Activated CD8-positive, alpha-beta memory T cell treated with anti-CD3 and anti-CD28 coated beads for 4 hours (primary cell): Measurements from ENCODE around the gene DCDC1.
"Not testable (repeated sequence)": the region's sequence is repeated elsewhere in the genome, so short reads cannot be mapped to it uniquely, and the experiment has no call there.

Source experiments
- DNase-seq, 2 donors: peaks; one replicate each; pipeline ENCODE4 v3.0.0-alpha.2; 2020; ENCODE audit warnings: low read depth in 2 of 2

Gene DCDC1

GRCh38 chr11:30990625-30991296 lies 378.8 kb downstream of the DCDC1 start:
- DNase-seq, result no peak

GRCh38 chr11:30987819-30988218 lies 381.7 kb downstream of the DCDC1 start:
- no peak for DNase-seq

GRCh38 chr11:30985536-30985935 lies 384.0 kb downstream of the DCDC1 start:
- DNase-seq, result no peak

- no peak for DNase-seq
Observed at GRCh38 chr11:30984827-30985226, 384.7 kb downstream of the DCDC1 start.

GRCh38 chr11:30984442-30984816 lies 385.1 kb downstream of the DCDC1 start:
- no peak for DNase-seq

- no peak for DNase-seq
Observed at GRCh38 chr11:30983776-30984441, 385.6 kb downstream of the DCDC1 start.

GRCh38 chr11:30983143-30983542 lies 386.4 kb downstream of the DCDC1 start:
- DNase-seq, result no peak

GRCh38 chr11:30967579-30967978 lies 402.0 kb downstream of the DCDC1 start:
- no peak for DNase-seq

- no peak for DNase-seq
Observed at GRCh38 chr11:30960387-30960992, 409.0 kb downstream of the DCDC1 start.

GRCh38 chr11:30956751-30957150 lies 412.8 kb downstream of the DCDC1 start:
- no peak for DNase-seq

- no peak for DNase-seq
Observed at GRCh38 chr11:30949838-30950237, 419.7 kb downstream of the DCDC1 start.

GRCh38 chr11:30947715-30948114 lies 421.8 kb downstream of the DCDC1 start:
- not testable (repeated sequence) for DNase-seq

- DNase-seq, result no peak
Observed at GRCh38 chr11:30938810-30939209, 430.7 kb downstream of the DCDC1 start.

GRCh38 chr11:30938171-30938570 lies 431.4 kb downstream of the DCDC1 start:
- DNase-seq, result no peak

- no peak for DNase-seq
Observed at GRCh38 chr11:30936491-30936890, 433.0 kb downstream of the DCDC1 start.

- no peak for DNase-seq
Observed at GRCh38 chr11:30935861-30936260, 433.7 kb downstream of the DCDC1 start.

GRCh38 chr11:30926130-30926529 lies 443.4 kb downstream of the DCDC1 start:
- no peak for DNase-seq

GRCh38 chr11:30921811-30922210 lies 447.7 kb downstream of the DCDC1 start:
- DNase-seq, result no peak

- DNase-seq, result no peak
Observed at GRCh38 chr11:30919389-30920152, 450.0 kb downstream of the DCDC1 start.

GRCh38 chr11:30917859-30918478 lies 451.6 kb downstream of the DCDC1 start:
- DNase-seq, result no peak

- DNase-seq, result no peak
Observed at GRCh38 chr11:30917266-30917665, 452.3 kb downstream of the DCDC1 start.

- no peak for DNase-seq
Observed at GRCh38 chr11:30916764-30917163, 452.8 kb downstream of the DCDC1 start.
